SW 1271 (cell line): ENCODE data around the gene RPTOR.

ENCODE experiments used
- DNase-seq, 2 experiments: peaks; one replicate each; lab custom pipeline; 2025; lab: John Stamatoyannopoulos, UW

RPTOR gene

GRCh38 chr17:80833952-80834892, 289.6 kb downstream of the RPTOR start:
- no peak for DNase-seq

GRCh38 chr17:80834893-80835275, 290.2 kb downstream of the RPTOR start:
- DNase-seq = no peak

- no peak for DNase-seq
Measured at GRCh38 chr17:80835816-80836657, 291.4 kb downstream of the RPTOR start.

GRCh38 chr17:80836658-80836965, 292.0 kb downstream of the RPTOR start:
- DNase-seq = no peak

- DNase-seq = no peak
Measured at GRCh38 chr17:80836971-80837481, 292.4 kb downstream of the RPTOR start.

- DNase-seq = no peak
Measured at GRCh38 chr17:80837711-80838110, 293.1 kb downstream of the RPTOR start.

- no peak for DNase-seq
Measured at GRCh38 chr17:80838311-80839025, 293.8 kb downstream of the RPTOR start.

GRCh38 chr17:80839026-80839345, 294.3 kb downstream of the RPTOR start:
- no peak for DNase-seq

GRCh38 chr17:80839511-80839941, 294.9 kb downstream of the RPTOR start:
- no peak for DNase-seq

GRCh38 chr17:80839970-80840369, 295.3 kb downstream of the RPTOR start:
- no peak for DNase-seq

- no peak for DNase-seq
Measured at GRCh38 chr17:80842456-80843013, 297.9 kb downstream of the RPTOR start.

GRCh38 chr17:80843741-80844156, 299.1 kb downstream of the RPTOR start:
- no peak for DNase-seq

GRCh38 chr17:80844418-80844990, 299.9 kb downstream of the RPTOR start:
- DNase-seq = no peak

GRCh38 chr17:80845069-80845862, 300.6 kb downstream of the RPTOR start:
- DNase-seq = no peak

GRCh38 chr17:80845863-80846671, 301.4 kb downstream of the RPTOR start:
- no peak for DNase-seq

GRCh38 chr17:80846932-80847331, 302.3 kb downstream of the RPTOR start:
- DNase-seq = no peak

GRCh38 chr17:80847496-80848230, 303.0 kb downstream of the RPTOR start:
- DNase-seq = no peak

- no peak for DNase-seq
Measured at GRCh38 chr17:80848449-80849102, 303.9 kb downstream of the RPTOR start.

- no peak for DNase-seq
Measured at GRCh38 chr17:80849119-80849518, 304.5 kb downstream of the RPTOR start.
